GM21423 (cell line): ENCODE data around the gene GNE.

ENCODE experiments used
- ATAC-seq: cut with Tn5 transposase; IDR thresholded peaks from one replicate; pipeline ENCODE4 v1.9.1; 2021; ENCODE audit warnings: mild to moderate bottlenecking, moderate library complexity; ENCODE audit not compliant: unreplicated experiment

The GNE gene

GRCh38 chr9:36173861-36174260 is 84.4 kb downstream of the GNE start:
- ATAC-seq = no peak

GRCh38 chr9:36170531-36170930 is 87.7 kb downstream of the GNE start:
- ATAC-seq = no peak

- no peak for ATAC-seq
These were observed 88.5 kb downstream of the GNE start for GRCh38 chr9:36169708-36170107.

- ATAC-seq = no peak
These were observed 89.1 kb downstream of the GNE start, which contains the start of gene CCIN for GRCh38 chr9:36169166-36169565. CCIN (plus strand) TSS chr9:36169388; CDS start chr9:36169503, 115 bp downstream.

- no peak for ATAC-seq
These were observed 91.9 kb downstream of the GNE start for GRCh38 chr9:36166168-36166927.

GRCh38 chr9:36165826-36166167 is 92.5 kb downstream of the GNE start:
- no peak for ATAC-seq

GRCh38 chr9:36164989-36165388 is 93.3 kb downstream of the GNE start:
- no peak for ATAC-seq
